ENCODE measurements around the gene CUX1. TPM values are rescaled to one million over a fixed set of nuclear protein-coding genes. Genes with fewer than 3 reads are reported as not detected.
"Not testable (repeated sequence)": the region's sequence is repeated elsewhere in the genome, so short reads cannot be mapped to it uniquely, and the experiment has no call there.

CUX1 gene
- total RNA-seq, 4 donors from 2014 or later: 64.1 to 142 (median 111) TPM

DNA sequence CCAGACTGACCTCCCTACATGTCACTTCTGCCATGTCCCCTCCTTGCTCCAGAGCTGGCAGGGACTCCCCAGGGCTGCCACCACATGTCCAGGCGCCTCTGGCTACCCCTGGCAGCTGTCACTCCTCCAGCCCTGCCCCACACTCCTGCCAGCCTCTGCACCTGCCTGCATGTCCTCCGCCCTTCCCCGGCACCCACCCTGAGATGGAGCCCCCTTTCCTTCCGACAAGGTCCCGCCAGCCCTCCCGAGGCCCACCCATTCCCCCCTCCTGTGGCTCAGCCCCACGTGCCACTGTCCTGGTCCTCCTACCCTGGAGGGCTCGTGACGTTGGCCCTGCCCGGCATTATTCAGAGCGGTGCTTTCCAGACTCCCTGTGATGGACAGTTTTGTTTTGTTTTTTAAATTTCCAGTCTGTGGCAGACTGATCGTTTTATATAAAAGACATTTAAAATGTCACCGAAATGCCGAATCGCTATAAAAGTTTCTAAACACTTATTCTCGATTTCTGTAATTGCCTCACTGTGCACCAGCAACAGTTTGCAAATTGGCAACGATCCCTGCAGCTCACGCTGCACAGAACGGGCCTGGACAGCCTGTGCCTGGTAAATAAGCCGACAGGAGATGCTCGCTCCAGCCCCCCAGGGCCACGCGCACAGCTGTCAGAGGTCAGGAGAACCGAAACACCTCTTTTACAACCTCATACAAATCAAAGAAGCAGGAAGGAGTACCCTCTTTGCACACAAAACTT, 358.2 kb downstream of the CUX1 start:
- DNase-seq: no peak
- Histone ChIP-seq H3K4me3 (no peak overlapping the region), H3K27me3 (no peaks in the 10 kb centered on the region), H3K27ac (no peak overlapping the region), H3K36me3 (peaks cover 0 to 55% (median 0%) of the 10 kb centered on the region in 3 donors), H3K4me1 (no peaks in the 10 kb centered on the region), H3K9me3 (no peaks in the 10 kb centered on the region)
- TF ChIP-seq, protein P1, sequence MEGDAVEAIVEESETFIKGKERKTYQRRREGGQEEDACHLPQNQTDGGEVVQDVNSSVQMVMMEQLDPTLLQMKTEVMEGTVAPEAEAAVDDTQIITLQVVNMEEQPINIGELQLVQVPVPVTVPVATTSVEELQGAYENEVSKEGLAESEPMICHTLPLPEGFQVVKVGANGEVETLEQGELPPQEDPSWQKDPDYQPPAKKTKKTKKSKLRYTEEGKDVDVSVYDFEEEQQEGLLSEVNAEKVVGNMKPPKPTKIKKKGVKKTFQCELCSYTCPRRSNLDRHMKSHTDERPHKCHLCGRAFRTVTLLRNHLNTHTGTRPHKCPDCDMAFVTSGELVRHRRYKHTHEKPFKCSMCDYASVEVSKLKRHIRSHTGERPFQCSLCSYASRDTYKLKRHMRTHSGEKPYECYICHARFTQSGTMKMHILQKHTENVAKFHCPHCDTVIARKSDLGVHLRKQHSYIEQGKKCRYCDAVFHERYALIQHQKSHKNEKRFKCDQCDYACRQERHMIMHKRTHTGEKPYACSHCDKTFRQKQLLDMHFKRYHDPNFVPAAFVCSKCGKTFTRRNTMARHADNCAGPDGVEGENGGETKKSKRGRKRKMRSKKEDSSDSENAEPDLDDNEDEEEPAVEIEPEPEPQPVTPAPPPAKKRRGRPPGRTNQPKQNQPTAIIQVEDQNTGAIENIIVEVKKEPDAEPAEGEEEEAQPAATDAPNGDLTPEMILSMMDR (IDR thresholded peaks at IDR 0.05): no peak
- TF ChIP-seq POLR2A (IDR thresholded peaks at IDR 0.05): no peak

DNA sequence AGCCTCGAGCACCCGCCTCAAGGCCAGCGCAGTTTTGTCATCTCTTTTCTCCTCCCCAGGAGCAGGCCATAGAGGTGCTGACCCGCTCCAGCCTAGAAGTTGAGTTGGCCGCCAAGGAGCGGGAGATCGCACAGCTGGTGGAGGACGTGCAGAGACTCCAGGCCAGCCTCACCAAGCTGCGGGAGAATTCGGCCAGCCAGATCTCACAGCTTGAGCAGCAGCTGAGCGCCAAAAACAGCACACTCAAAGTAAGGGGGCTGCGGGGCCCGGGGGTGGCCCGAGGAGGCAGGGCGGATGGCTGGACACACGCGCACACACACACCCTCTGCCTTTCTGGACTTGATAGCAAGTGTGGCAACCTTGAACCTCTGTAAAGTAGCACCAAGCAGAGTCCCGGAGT, 361.0 kb downstream of the CUX1 start:
- H3K36me3 ChIP-seq: peaks cover 0 to 45% (median 0%) of the 10 kb centered on the region in 3 donors
- TF ChIP-seq POLR2A (IDR thresholded peaks at IDR 0.05): no peak
- TF ChIP-seq, protein P1 (IDR thresholded peaks at IDR 0.05): no peak
- H3K27me3 ChIP-seq: no peaks in the 10 kb centered on the region
- no peaks in the 10 kb centered on the region for H3K9me3 ChIP-seq
- H3K4me1 ChIP-seq: no peaks in the 10 kb centered on the region
- DNase-seq: no peak
- no peak overlapping the region for H3K4me3 ChIP-seq
- no peak overlapping the region for H3K27ac ChIP-seq

DNA sequence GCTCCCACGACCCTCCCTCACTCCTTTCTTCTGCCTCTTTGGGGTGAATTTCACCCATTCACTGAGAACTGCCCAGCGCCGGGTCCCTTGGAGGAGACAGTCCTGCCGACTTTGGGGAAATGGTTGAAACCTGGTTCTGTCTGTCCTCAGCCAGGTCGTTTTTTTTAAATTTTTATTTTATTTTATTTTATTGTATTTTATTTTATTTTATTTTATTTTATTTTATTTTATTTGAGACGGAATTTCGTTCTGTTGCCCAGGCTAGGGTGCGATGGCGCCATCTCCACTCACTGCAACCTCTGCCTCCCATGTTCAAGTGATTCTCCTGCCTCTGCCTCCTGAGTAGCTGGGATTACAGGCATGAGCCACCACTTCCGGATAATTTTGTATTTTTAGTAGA, 363.3 kb downstream of the CUX1 start:
- Histone ChIP-seq H3K9me3 (no peaks in the 10 kb centered on the region), H3K4me1 (no peaks in the 10 kb centered on the region), H3K27ac (no peak overlapping the region), H3K4me3 (no peak overlapping the region), H3K27me3 (no peaks in the 10 kb centered on the region), H3K36me3 (peaks cover 0 to 59% (median 0%) of the 10 kb centered on the region in 3 donors)
- TF ChIP-seq POLR2A (IDR thresholded peaks at IDR 0.05): no peak
- TF ChIP-seq, protein P1 (IDR thresholded peaks at IDR 0.05): no peak
- no peak for DNase-seq

DNA sequence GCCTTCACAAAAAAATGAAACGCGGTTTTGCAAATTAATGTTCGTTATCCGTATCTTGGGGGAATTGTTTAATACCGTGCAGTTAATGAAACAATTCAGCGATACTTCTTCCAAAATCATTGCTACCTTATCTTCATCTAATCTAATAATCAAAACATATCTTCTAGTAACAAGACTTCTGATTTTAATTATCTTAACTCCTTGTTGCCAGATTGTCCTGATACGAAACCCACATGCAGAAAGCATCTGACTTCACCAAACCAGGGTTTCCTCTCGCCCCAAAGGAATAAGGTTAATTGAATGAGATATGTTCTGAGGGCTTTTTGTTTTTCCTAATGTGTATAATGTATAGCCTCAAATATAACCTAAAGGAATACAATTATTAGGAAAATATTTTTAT, 364.1 kb downstream of the CUX1 start:
- H3K27ac ChIP-seq: no peak overlapping the region
- no peak overlapping the region for H3K4me3 ChIP-seq
- H3K27me3 ChIP-seq: no peaks in the 10 kb centered on the region
- no peak for DNase-seq
- no peaks in the 10 kb centered on the region for H3K9me3 ChIP-seq
- H3K4me1 ChIP-seq: no peaks in the 10 kb centered on the region
- TF ChIP-seq POLR2A (IDR thresholded peaks at IDR 0.05): no peak
- TF ChIP-seq, protein P1 (IDR thresholded peaks at IDR 0.05): no peak
- H3K36me3 ChIP-seq: peaks cover 0 to 66% (median 0%) of the 10 kb centered on the region in 3 donors

GRCh38 chr7:102182016-102182415, 364.6 kb downstream of the CUX1 start:
- H3K4me1 ChIP-seq: no peaks in the 10 kb centered on the region
- TF ChIP-seq, protein P1 (IDR thresholded peaks at IDR 0.05): no peak
- no peak for TF ChIP-seq POLR2A (IDR thresholded peaks at IDR 0.05)
- DNase-seq: no peak
- no peaks in the 10 kb centered on the region for H3K9me3 ChIP-seq
- no peak overlapping the region for H3K27ac ChIP-seq
- H3K4me3 ChIP-seq: no peak overlapping the region
- peaks cover 0 to 70% (median 0%) of the 10 kb centered on the region in 3 donors for H3K36me3 ChIP-seq
- no peaks in the 10 kb centered on the region for H3K27me3 ChIP-seq

DNA sequence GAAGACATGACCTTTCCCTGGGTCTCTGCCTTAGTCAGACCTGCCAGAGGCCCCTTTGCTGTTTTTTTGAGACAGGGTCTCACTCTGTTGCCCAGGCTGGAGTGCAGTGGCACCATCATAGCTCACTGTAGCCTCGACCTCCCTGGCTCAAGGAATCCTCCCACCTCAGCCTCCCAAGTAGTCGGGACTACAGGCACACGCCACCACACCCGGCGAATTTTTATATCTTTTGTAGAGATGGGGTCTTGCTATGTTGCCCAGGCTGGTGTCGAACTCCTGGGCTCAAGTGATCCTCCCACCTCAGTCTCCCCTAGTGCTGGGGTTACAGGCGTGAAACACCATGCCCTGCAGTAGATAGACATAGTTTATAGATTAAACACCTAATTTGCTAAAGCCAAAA, 366.4 kb downstream of the CUX1 start:
- DNase-seq, H3K9me3 ChIP-seq, H3K27me3 ChIP-seq, H3K4me1 ChIP-seq, H3K27ac ChIP-seq, H3K4me3 ChIP-seq: not testable (repeated sequence)
- peaks cover 0 to 61% (median 0%) of the 10 kb centered on the region in 3 donors for H3K36me3 ChIP-seq
